IMR-90 (cell line): ENCODE data around the gene FOXO3. TPM values are rescaled to one million over a fixed set of nuclear protein-coding genes. Genes with fewer than 3 reads are reported as not detected.

Experiments used
- ATAC-seq: fragments of 200-7000 bp; cut with Tn5 transposase; 2 replicates; pipeline ENCODE4 v1.9.1; 2020; ENCODE audit warnings: low read depth, mild to moderate bottlenecking, moderate library complexity
- BruUV-seq: library from RNA; stranded (reverse); fragments of 400-500 nt; replicated peaks from 2 replicates; lab custom pipeline; 2021; lab: Mats Ljungman, UMichigan
- CTCF ChIA-PET: fragments of 300-600 bp; formaldehyde crosslinking; extraction: SDS; loops from one replicate; lab custom pipeline; 2021; ENCODE audit warnings: antibody characterized with exemption; lab: Yijun Ruan, JAX
- POLR2A ChIA-PET: fragments of 300-600 bp; sonication (Branson Sonifier 250); formaldehyde crosslinking; loops from one replicate; lab custom pipeline; 2022; ENCODE audit warnings: antibody characterized with exemption; ENCODE audit not compliant: unreplicated experiment; lab: Charles Lee
- DNase-seq: peaks from one replicate; pipeline ENCODE4 v3.0.0; 2013
- H2AFZ ChIP-seq: replicated peaks from 2 replicates; pipeline ENCODE3; 2013; ENCODE audit warnings: low read length, mild to moderate bottlenecking; ENCODE audit not compliant: poor library complexity
- H2AK5ac ChIP-seq: 2 replicates; pipeline ENCODE4 v1.6.1; 2013; ENCODE audit warnings: low read depth, low read length, inconsistent platforms
- H2AK9ac ChIP-seq: replicated peaks from 2 replicates; pipeline ENCODE3; 2013; ENCODE audit warnings: mild to moderate bottlenecking, low read depth, low read length, moderate library complexity; ENCODE audit not compliant: poor library complexity
- H2BK120ac ChIP-seq: 2 replicates; pipeline ENCODE4 v1.6.1; 2013; ENCODE audit warnings: low read depth, low read length, inconsistent platforms
- H2BK15ac ChIP-seq: 3 replicates; pipeline ENCODE4 v1.6.1; 2013; ENCODE audit warnings: low read depth, low read length, inconsistent platforms
- H2BK20ac ChIP-seq: 2 replicates; pipeline ENCODE4 v1.6.1; 2013; ENCODE audit warnings: low read depth, mild to moderate bottlenecking, inconsistent platforms, low read length, moderate library complexity
- H2BK5ac ChIP-seq: 2 replicates; pipeline ENCODE4 v1.6.1; 2013; ENCODE audit warnings: mild to moderate bottlenecking, low read depth, low read length, inconsistent platforms; ENCODE audit not compliant: poor library complexity, severe bottlenecking
- H3K14ac ChIP-seq: replicated peaks from 2 replicates; pipeline ENCODE4 v1.6.1; 2013; ENCODE audit warnings: low read depth, low read length, inconsistent platforms
- H3K18ac ChIP-seq: 2 replicates; pipeline ENCODE4 v1.6.1; 2013; ENCODE audit warnings: low read depth, low read length, control low read depth
- H3K23ac ChIP-seq: 2 replicates; pipeline ENCODE4 v1.6.1; 2013; ENCODE audit warnings: low read depth, low read length, inconsistent platforms
- H3K27ac ChIP-seq: 2 replicates; pipeline ENCODE4 v1.5.1; 2013; ENCODE audit warnings: mild to moderate bottlenecking, control low read depth, low read length; ENCODE audit not compliant: insufficient read depth
- H3K27me3 ChIP-seq: 2 replicates; pipeline ENCODE4 v1.6.1; 2013; ENCODE audit warnings: low read length; ENCODE audit not compliant: control insufficient read depth, insufficient read depth
- H3K36me3 ChIP-seq: 2 replicates; pipeline ENCODE4 v1.6.1; 2013; ENCODE audit warnings: low read length, mixed read lengths; ENCODE audit not compliant: control insufficient read depth, insufficient read depth
- H3K4ac ChIP-seq: 2 replicates; pipeline ENCODE4 v1.6.1; 2013; ENCODE audit warnings: low read depth, low read length, inconsistent platforms
- H3K4me1 ChIP-seq: 2 replicates; pipeline ENCODE4 v1.6.1; 2013; ENCODE audit warnings: low read length, mixed read lengths; ENCODE audit not compliant: control insufficient read depth, insufficient read depth
- H3K4me2 ChIP-seq: 2 replicates; pipeline ENCODE4 v1.6.1; 2013; ENCODE audit warnings: low read depth, mild to moderate bottlenecking, control low read depth, low read length, moderate library complexity
- H3K4me3 ChIP-seq: 2 replicates; pipeline ENCODE4 v1.5.1; 2013; ENCODE audit warnings: low read depth, mild to moderate bottlenecking, control low read depth, low read length, moderate library complexity; ENCODE audit not compliant: insufficient read depth
- H3K56ac ChIP-seq: 2 replicates; pipeline ENCODE4 v1.6.1; 2013; ENCODE audit warnings: low read length, inconsistent platforms; ENCODE audit not compliant: insufficient read depth; ENCODE audit errors: extremely low read depth
- H3K79me1 ChIP-seq, 2 experiments: 2 replicates each; pipeline ENCODE4 v1.6.1; 2013; ENCODE audit warnings: low read length in 2 of 2, inconsistent platforms in 1 of 2, low read depth in 1 of 2
- H3K9ac ChIP-seq: 2 replicates; pipeline ENCODE4 v1.6.1; 2013; ENCODE audit warnings: low read depth, low read length, control low read depth
- H3K9me1 ChIP-seq: 2 replicates; pipeline ENCODE4 v1.6.1; 2013; ENCODE audit warnings: low read length, inconsistent platforms; ENCODE audit not compliant: insufficient read depth
- H3K9me3 ChIP-seq: 2 replicates; pipeline ENCODE4 v1.6.1; 2013; ENCODE audit warnings: low read length; ENCODE audit not compliant: control insufficient read depth, insufficient read depth
- H4K20me1 ChIP-seq: 2 replicates; pipeline ENCODE4 v1.6.1; 2013; ENCODE audit warnings: low read length, inconsistent platforms; ENCODE audit not compliant: insufficient read depth
- H4K5ac ChIP-seq: 2 replicates; pipeline ENCODE4 v1.6.1; 2013; ENCODE audit warnings: mild to moderate bottlenecking, low read depth, low read length, control low read depth
- H4K8ac ChIP-seq, 2 experiments: 2 replicates each; pipeline ENCODE4 v1.6.1; 2013; ENCODE audit warnings: low read depth in 2 of 2, low read length in 2 of 2, control low read depth in 1 of 2, inconsistent platforms in 1 of 2
- H4K91ac ChIP-seq: 2 replicates; pipeline ENCODE4 v1.6.1; 2013; ENCODE audit warnings: low read depth, low read length, inconsistent platforms; ENCODE audit not compliant: insufficient read depth
- BHLHE40 ChIP-seq: fragments of 150-350 bp; IDR thresholded peaks from 2 replicates; pipeline ENCODE4 v1.6.1; 2016; ENCODE audit warnings: mild to moderate bottlenecking, low read depth, low read length
- CEBPB ChIP-seq: IDR thresholded peaks from 2 replicates; pipeline ENCODE4 v1.6.1; 2012; ENCODE audit warnings: low read depth, low read length, improper control_type of control experiment
- CHD1 ChIP-seq: IDR thresholded peaks from 2 replicates; pipeline ENCODE4 v1.6.1; 2012; ENCODE audit warnings: low read depth, low read length, improper control_type of control experiment
- FOS ChIP-seq: fragments of 150-350 bp; IDR thresholded peaks from 2 replicates; pipeline ENCODE4 v1.6.1; 2016; ENCODE audit warnings: low read depth, low read length
- MAFK ChIP-seq: IDR thresholded peaks from 2 replicates; pipeline ENCODE4 v1.6.1; 2012; ENCODE audit warnings: low read depth, low read length, improper control_type of control experiment
- MAZ ChIP-seq: IDR thresholded peaks from 2 replicates; pipeline ENCODE4 v1.6.1; 2012; ENCODE audit warnings: low read depth, mild to moderate bottlenecking, low read length, improper control_type of control experiment, moderate library complexity, borderline replicate concordance
- MXI1 ChIP-seq: IDR thresholded peaks from 2 replicates; pipeline ENCODE4 v1.6.1; 2012; ENCODE audit warnings: low read depth, mild to moderate bottlenecking, low read length, moderate library complexity, borderline replicate concordance
- NFE2L2 ChIP-seq: fragments of 150-350 bp; IDR thresholded peaks from 2 replicates; pipeline ENCODE4 v1.6.1; 2016; ENCODE audit warnings: low read depth, mild to moderate bottlenecking, low read length
- POLR2A ChIP-seq: IDR thresholded peaks from 2 replicates; pipeline ENCODE4 v1.6.1; 2012; ENCODE audit warnings: mild to moderate bottlenecking, low read depth, low read length
- RAD21 ChIP-seq: IDR thresholded peaks from 2 replicates; pipeline ENCODE4 v1.6.1; 2012; ENCODE audit warnings: low read length, improper control_type of control experiment
- RCOR1 ChIP-seq: IDR thresholded peaks from 2 replicates; pipeline ENCODE4 v1.6.1; 2012; ENCODE audit warnings: mild to moderate bottlenecking, low read length, improper control_type of control experiment; ENCODE audit not compliant: insufficient replicate concordance
- RFX5 ChIP-seq: IDR thresholded peaks from 2 replicates; pipeline ENCODE4 v1.8.0; 2012; ENCODE audit warnings: low read depth, mild to moderate bottlenecking, low read length, moderate library complexity
- SMC3 ChIP-seq: fragments of 150-350 bp; IDR thresholded peaks from 2 replicates; pipeline ENCODE4 v1.6.1; 2016; ENCODE audit warnings: low read depth, mild to moderate bottlenecking, antibody characterized with exemption, low read length, moderate library complexity
- WGBS, 2 experiments: methylation state at CpG; one replicate each; pipeline versions ENCODE4 v1.1.5 to v1.1.7; 2013; ENCODE audit warnings: missing lambda C conversion rate in 2 of 2; ENCODE audit not compliant: insufficient read length in 1 of 2; ENCODE audit errors: extremely low coverage in 2 of 2; 5-methylcytosine and 5-hydroxymethylcytosine counted together
- dilution Hi-C: fragments of 300-500 bp; cut with HindIII; formaldehyde crosslinking; loops from one replicate; pipeline ENCODE4 v1.14.3; 2018; ENCODE audit warnings: low sequenced_read_pairs; ENCODE audit not compliant: unreplicated experiment
- in situ Hi-C: fragments of 300-500 bp; cut with MboI; formaldehyde crosslinking; loops from 3 replicates; pipeline ENCODE4 v1.14.3; 2019; ENCODE audit warnings: low sequenced_read_pairs, inconsistent platforms, mixed read lengths
- intact Hi-C: fragments of 100-400 bp; cut with micrococcal nuclease; formaldehyde crosslinking; loops from 2 replicates; pipeline ENCODE4 v1.10.0; 2022
- polyA plus RNA-seq, 3 experiments: library from polyadenylated mRNA; depleted of rRNA; stranded (reverse); fragments of >200 nt; gene quantifications; 2 replicates each; pipeline ENCODE4 v1.2.3, GENCODE V29; 2012; ENCODE audit warnings: low replicate concordance in 1 of 3
- total RNA-seq: library from RNA; depleted of rRNA; stranded (reverse); fragments of >200 nt; gene quantifications from 2 replicates; pipeline ENCODE4 v1.2.3, GENCODE V29; 2012
- TF ChIP-seq, protein P1 (sequence below): fragments of 150-350 bp; IDR thresholded peaks from 2 replicates; pipeline ENCODE4 v1.6.1; 2016; ENCODE audit warnings: low read depth, mild to moderate bottlenecking, low read length, moderate library complexity, borderline replicate concordance
- TF ChIP-seq, protein P2 (sequence below): fragments of 150-350 bp; IDR thresholded peaks from 2 replicates; pipeline ENCODE4 v1.6.1; 2017; ENCODE audit warnings: mild to moderate bottlenecking, antibody characterized with exemption, low read length, low read depth
- TF ChIP-seq, protein P3 (sequence below): conservative IDR thresholded peaks from 2 replicates; pipeline ENCODE4 v1.5.1; 2012; ENCODE audit warnings: mild to moderate bottlenecking, low read depth, low read length, improper control_type of control experiment

FOXO3 gene
- total and polyA plus RNA-seq, 2 of the 4 experiments (the other 2 are of a cell fraction), result 17.5 to 38.7 TPM

- dilution Hi-C loops (no loop called here), in situ Hi-C loops (no loop called here), intact Hi-C loops (loop anchor here (10.0 kb wide), 1 partner anchor 409 kb away; no protein-coding TSS in a partner anchor)
- Histone ChIP-seq H3K4me2 (no peak overlapping the region), H2BK5ac (no peak overlapping the region), H3K4me3 (no peak overlapping the region), H4K91ac (no peak overlapping the region), H3K9ac (no peak overlapping the region), H3K56ac (no peak overlapping the region), H3K36me3 (peaks cover 19% of the 10 kb centered on the region), H3K23ac (no peak overlapping the region), H2AFZ (no peak overlapping the region), H3K4me1 (peaks cover 8% of the 10 kb centered on the region), H2BK15ac (no peak overlapping the region), H2BK20ac (no peak overlapping the region), H3K27ac (no peak overlapping the region), H3K4ac (no peak overlapping the region), H3K14ac (no peak overlapping the region), H2AK5ac (no peak overlapping the region), H2AK9ac (no peak overlapping the region), H2BK120ac (no peak overlapping the region), H4K5ac (no peak overlapping the region), H3K9me1 (peaks cover 12% of the 10 kb centered on the region), H4K20me1 (peaks cover 51% of the 10 kb centered on the region), H3K9me3 (no peaks in the 10 kb centered on the region), H3K27me3 (no peaks in the 10 kb centered on the region), H3K18ac (no peak overlapping the region), H3K79me1 (peaks cover 54 to 65% of the 10 kb centered on the region in 2 experiments), H4K8ac (no peak overlapping the region)
- ATAC-seq (no peak), DNase-seq (no peak)
- ChIA-PET CTCF (no interaction called here), POLR2A (no interaction called here)
- no peak for TF ChIP-seq SMC3
- TF ChIP-seq BHLHE40, result no peak
- TF ChIP-seq NFE2L2, result no peak
- TF ChIP-seq MAFK, result no peak
- TF ChIP-seq, protein P1, sequence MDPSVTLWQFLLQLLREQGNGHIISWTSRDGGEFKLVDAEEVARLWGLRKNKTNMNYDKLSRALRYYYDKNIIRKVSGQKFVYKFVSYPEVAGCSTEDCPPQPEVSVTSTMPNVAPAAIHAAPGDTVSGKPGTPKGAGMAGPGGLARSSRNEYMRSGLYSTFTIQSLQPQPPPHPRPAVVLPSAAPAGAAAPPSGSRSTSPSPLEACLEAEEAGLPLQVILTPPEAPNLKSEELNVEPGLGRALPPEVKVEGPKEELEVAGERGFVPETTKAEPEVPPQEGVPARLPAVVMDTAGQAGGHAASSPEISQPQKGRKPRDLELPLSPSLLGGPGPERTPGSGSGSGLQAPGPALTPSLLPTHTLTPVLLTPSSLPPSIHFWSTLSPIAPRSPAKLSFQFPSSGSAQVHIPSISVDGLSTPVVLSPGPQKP, result no peak
- TF ChIP-seq, protein P2, sequence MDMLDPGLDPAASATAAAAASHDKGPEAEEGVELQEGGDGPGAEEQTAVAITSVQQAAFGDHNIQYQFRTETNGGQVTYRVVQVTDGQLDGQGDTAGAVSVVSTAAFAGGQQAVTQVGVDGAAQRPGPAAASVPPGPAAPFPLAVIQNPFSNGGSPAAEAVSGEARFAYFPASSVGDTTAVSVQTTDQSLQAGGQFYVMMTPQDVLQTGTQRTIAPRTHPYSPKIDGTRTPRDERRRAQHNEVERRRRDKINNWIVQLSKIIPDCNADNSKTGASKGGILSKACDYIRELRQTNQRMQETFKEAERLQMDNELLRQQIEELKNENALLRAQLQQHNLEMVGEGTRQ, result no peak
- TF ChIP-seq, protein P3, sequence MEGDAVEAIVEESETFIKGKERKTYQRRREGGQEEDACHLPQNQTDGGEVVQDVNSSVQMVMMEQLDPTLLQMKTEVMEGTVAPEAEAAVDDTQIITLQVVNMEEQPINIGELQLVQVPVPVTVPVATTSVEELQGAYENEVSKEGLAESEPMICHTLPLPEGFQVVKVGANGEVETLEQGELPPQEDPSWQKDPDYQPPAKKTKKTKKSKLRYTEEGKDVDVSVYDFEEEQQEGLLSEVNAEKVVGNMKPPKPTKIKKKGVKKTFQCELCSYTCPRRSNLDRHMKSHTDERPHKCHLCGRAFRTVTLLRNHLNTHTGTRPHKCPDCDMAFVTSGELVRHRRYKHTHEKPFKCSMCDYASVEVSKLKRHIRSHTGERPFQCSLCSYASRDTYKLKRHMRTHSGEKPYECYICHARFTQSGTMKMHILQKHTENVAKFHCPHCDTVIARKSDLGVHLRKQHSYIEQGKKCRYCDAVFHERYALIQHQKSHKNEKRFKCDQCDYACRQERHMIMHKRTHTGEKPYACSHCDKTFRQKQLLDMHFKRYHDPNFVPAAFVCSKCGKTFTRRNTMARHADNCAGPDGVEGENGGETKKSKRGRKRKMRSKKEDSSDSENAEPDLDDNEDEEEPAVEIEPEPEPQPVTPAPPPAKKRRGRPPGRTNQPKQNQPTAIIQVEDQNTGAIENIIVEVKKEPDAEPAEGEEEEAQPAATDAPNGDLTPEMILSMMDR, result no peak
- no peak for TF ChIP-seq RFX5
- TF ChIP-seq RCOR1, result no peak
- no peak for TF ChIP-seq CHD1
- TF ChIP-seq MXI1, result no peak
- no peak for TF ChIP-seq POLR2A
- no peak for TF ChIP-seq FOS
- TF ChIP-seq RAD21, result no peak
- TF ChIP-seq CEBPB, result no peak
- no peak for TF ChIP-seq MAZ
- no CpG with 5 or more reads among the region's 3 CpGs for whole genome bisulfite sequencing, 2 experiments
- BruUV-seq, result no TSS peak
These were observed 104.9 kb downstream of the FOXO3 start for GRCh38 chr6:108665495-108666196.
